Liver (tissue), 9 donors: Measurements from ENCODE around the gene ZFHX2. TPM values are rescaled to one million over a fixed set of nuclear protein-coding genes. Genes with fewer than 3 reads are reported as not detected.

Experiments used
- DNase-seq: peaks from one replicate; pipeline ENCODE4 v3.0.0-alpha.2; 2017; ENCODE audit warnings: low spot score
- H3K27ac ChIP-seq, 2 donors: one replicate each; pipeline ENCODE4 v1.7.0; 2013; ENCODE audit warnings: inconsistent platforms in 2 of 2, low read length in 2 of 2, control low read depth in 1 of 2, low read depth in 1 of 2, mild to moderate bottlenecking in 1 of 2
- H3K27me3 ChIP-seq, 4 donors: one replicate each; pipeline versions ENCODE4 v1.6.1 to v1.7.0; 2013; ENCODE audit warnings: low read length in 3 of 4, inconsistent platforms in 1 of 4, mild to moderate bottlenecking in 1 of 4, moderate library complexity in 1 of 4; ENCODE audit not compliant: control insufficient read depth in 4 of 4, insufficient read depth in 4 of 4
- H3K36me3 ChIP-seq, 4 donors: one replicate each; pipeline versions ENCODE4 v1.6.1 to v1.7.0; 2013; ENCODE audit warnings: low read length in 3 of 4, mild to moderate bottlenecking in 3 of 4, low read depth in 1 of 4, moderate library complexity in 1 of 4; ENCODE audit not compliant: control insufficient read depth in 4 of 4, insufficient read depth in 3 of 4
- H3K4me1 ChIP-seq, 4 donors: one replicate each; pipeline versions ENCODE4 v1.6.1 to v1.7.0; 2013; ENCODE audit warnings: low read length in 3 of 4, mild to moderate bottlenecking in 3 of 4, moderate library complexity in 1 of 4; ENCODE audit not compliant: control insufficient read depth in 4 of 4, insufficient read depth in 4 of 4
- H3K4me3 ChIP-seq, 3 donors: one replicate each; pipeline versions ENCODE4 v1.6.1 to v1.7.0; 2013; ENCODE audit warnings: low read length in 3 of 3, control low read depth in 1 of 3, low read depth in 1 of 3, mild to moderate bottlenecking in 1 of 3
- H3K9ac ChIP-seq, 2 donors: one replicate each; pipeline ENCODE4 v1.7.0; 2013; ENCODE audit warnings: low read length in 2 of 2, mild to moderate bottlenecking in 2 of 2, moderate library complexity in 2 of 2, control low read depth in 1 of 2, low read depth in 1 of 2
- H3K9me3 ChIP-seq, 4 donors: one replicate each; pipeline versions ENCODE4 v1.6.1 to v1.7.0; 2013; ENCODE audit warnings: low read length in 3 of 4; ENCODE audit not compliant: control insufficient read depth in 4 of 4
- ATF3 ChIP-seq: IDR thresholded peaks from 2 replicates; pipeline ENCODE4 v1.6.1; 2016; ENCODE audit warnings: antibody characterized with exemption
- CTCF ChIP-seq: fragments of 150-350 bp; IDR thresholded peaks from 2 replicates; pipeline ENCODE4 v1.5.1; 2017; ENCODE audit warnings: improper control_type of control experiment, low read depth, low read length; ENCODE audit not compliant: missing input control
- FOXA2 ChIP-seq: IDR thresholded peaks from 2 replicates; pipeline ENCODE4 v1.6.1; 2016; ENCODE audit warnings: antibody characterized with exemption
- JUND ChIP-seq, 2 donors: IDR thresholded peaks; 2 replicates each; pipeline ENCODE4 v1.6.1; 2016; ENCODE audit warnings: antibody characterized with exemption in 2 of 2
- MAX ChIP-seq: IDR thresholded peaks from 2 replicates; pipeline ENCODE4 v1.6.1; 2016; ENCODE audit warnings: antibody characterized with exemption
- RAD21 ChIP-seq, 2 donors: IDR thresholded peaks; 2 replicates each; pipeline ENCODE4 v1.6.1; 2016; ENCODE audit warnings: antibody characterized with exemption in 2 of 2, mild to moderate bottlenecking in 2 of 2
- RXRA ChIP-seq, 2 donors: IDR thresholded peaks; 2 replicates each; pipeline ENCODE4 v1.6.1; 2017 to 2018; ENCODE audit warnings: antibody characterized with exemption in 2 of 2, mild to moderate bottlenecking in 1 of 2
- YY1 ChIP-seq: IDR thresholded peaks from 2 replicates; pipeline ENCODE4 v1.6.1; 2016; ENCODE audit warnings: antibody characterized with exemption, mild to moderate bottlenecking
- ZBTB33 ChIP-seq: IDR thresholded peaks from 2 replicates; pipeline ENCODE4 v1.6.1; 2016; ENCODE audit warnings: antibody characterized with exemption
- WGBS: extraction: QIAGEN DNeasy Blood & Tissue Kit; methylation state at CpG from one replicate; pipeline ENCODE4 v1.1.7; 2013; 5-methylcytosine and 5-hydroxymethylcytosine counted together
- polyA plus RNA-seq, 2 donors: library from polyadenylated mRNA; stranded (reverse) in 1 of 2; unstranded in 1 of 2; fragments of 200-250 nt in 1 of 2; fragments of >200 nt in 1 of 2; fragmentation: Nextera tagmentation in 1 of 2; extraction: Ambion mirVana in 1 of 2; gene quantifications; one replicate each; pipeline versions ENCODE4 v1.2.1 to v1.2.3, GENCODE V29; 2013 to 2015
- total RNA-seq, 2 donors: library from RNA; depleted of rRNA; stranded (reverse); fragments of >200 nt; gene quantifications; one replicate each; pipeline ENCODE4 v1.2.3, GENCODE V29; 2014
- donor health status: healthy.
- donor health status: healthy.
- donor health status: healthy.
- donor health status: healthy.
- donor health status: healthy.

The ZFHX2 gene
- total and polyA plus RNA-seq, 4 donors: 0.06 to 0.14 (median 0.10) TPM

GRCh38 chr14:23513818-23514643 is 37.5 kb downstream of the ZFHX2 start (continued):
- TF ChIP-seq JUND (IDR thresholded peaks at IDR 0.05): no peak

- Histone ChIP-seq H3K4me1 (no peaks in the 10 kb centered on the region), H3K4me3 (no peak overlapping the region), H3K9ac (no peak overlapping the region), H3K36me3 (no peaks in the 10 kb centered on the region), H3K27me3 (no peaks in the 10 kb centered on the region), H3K9me3 (no peaks in the 10 kb centered on the region), H3K27ac (no peak overlapping the region)
- DNase-seq: no peak
- TF ChIP-seq ZBTB33: no peak
- WGBS: 91% methylated on average over 25 of the region's 25 CpGs
Measured at GRCh38 chr14:23513005-23513817, 38.4 kb downstream of the ZFHX2 start.

- Histone ChIP-seq H3K36me3 (no peaks in the 10 kb centered on the region), H3K4me3 (no peak overlapping the region), H3K27me3 (no peaks in the 10 kb centered on the region), H3K9ac (no peak overlapping the region), H3K9me3 (no peaks in the 10 kb centered on the region), H3K27ac (no peak overlapping the region), H3K4me1 (no peaks in the 10 kb centered on the region)
- DNase-seq: no peak
- TF ChIP-seq FOXA2: no peak
- no peak for TF ChIP-seq RXRA (IDR thresholded peaks at IDR 0.05)
- WGBS: 54% methylated on average over 13 of the region's 13 CpGs
Measured at GRCh38 chr14:23512156-23512555, 39.4 kb downstream of the ZFHX2 start.

GRCh38 chr14:23494223-23494622 is 57.3 kb downstream of the ZFHX2 start:
- TF ChIP-seq YY1: no peak
- TF ChIP-seq RXRA (IDR thresholded peaks at IDR 0.05): no peak
- TF ChIP-seq CTCF: no peak
- no peak for TF ChIP-seq ZBTB33
- TF ChIP-seq MAX: no peak
- no peak for TF ChIP-seq FOXA2
- no peak for TF ChIP-seq ATF3
- TF ChIP-seq RAD21 (IDR thresholded peaks at IDR 0.05): no peak
- no peak overlapping the region for H3K4me3 ChIP-seq
- 82% methylated on average over 2 of the region's 2 CpGs for WGBS
- H3K4me1 ChIP-seq: no peaks in the 10 kb centered on the region
- DNase-seq: no peak
- no peaks in the 10 kb centered on the region for H3K36me3 ChIP-seq
- no peaks in the 10 kb centered on the region for H3K9me3 ChIP-seq
- H3K27me3 ChIP-seq: no peaks in the 10 kb centered on the region
- H3K27ac ChIP-seq: no peak overlapping the region
- H3K9ac ChIP-seq: no peak overlapping the region
